Uterus (tissue), 2 donors: ENCODE results near the gene SMIM7.

ENCODE experiments used
- POLR2A ChIP-seq, 2 donors: fragments of 450-650 bp; IDR thresholded peaks; one replicate each; pipeline ENCODE4 v1.6.1; 2016; ENCODE audit warnings: antibody characterized with exemption in 2 of 2, mild to moderate bottlenecking in 1 of 2, moderate library complexity in 1 of 2
- TF ChIP-seq, protein P1 (sequence below), 4 experiments: fragments of 200-600 bp in 2 of 4; fragments of 450-650 bp in 2 of 4; sonication (generic) in 2 of 4; IDR thresholded peaks; one replicate each; pipeline ENCODE4 v1.5.1; 2016 to 2019; ENCODE audit warnings: antibody characterized with exemption in 4 of 4, mild to moderate bottlenecking in 2 of 4, moderate library complexity in 1 of 4

DNA sequence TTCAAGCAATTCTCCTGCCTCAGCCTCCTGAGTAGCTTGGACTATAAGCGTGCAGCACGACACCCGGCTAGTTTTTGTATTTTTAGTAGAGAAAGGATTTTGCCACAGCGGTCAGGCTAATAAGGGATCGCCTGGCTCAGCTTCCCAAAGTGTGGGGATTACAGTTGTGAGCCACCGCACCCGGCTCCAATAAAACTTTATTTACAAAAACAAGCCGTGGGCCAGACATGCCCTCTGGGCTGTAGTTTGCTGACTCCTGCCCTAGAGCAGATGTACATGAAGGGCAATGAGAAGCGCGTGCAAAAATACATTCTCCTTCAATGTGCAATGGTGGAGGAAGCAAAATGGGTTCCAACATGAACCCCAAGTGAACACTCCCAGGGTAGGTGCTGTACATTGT is 18.2 kb downstream of the SMIM7 start:
- TF ChIP-seq, protein P1, sequence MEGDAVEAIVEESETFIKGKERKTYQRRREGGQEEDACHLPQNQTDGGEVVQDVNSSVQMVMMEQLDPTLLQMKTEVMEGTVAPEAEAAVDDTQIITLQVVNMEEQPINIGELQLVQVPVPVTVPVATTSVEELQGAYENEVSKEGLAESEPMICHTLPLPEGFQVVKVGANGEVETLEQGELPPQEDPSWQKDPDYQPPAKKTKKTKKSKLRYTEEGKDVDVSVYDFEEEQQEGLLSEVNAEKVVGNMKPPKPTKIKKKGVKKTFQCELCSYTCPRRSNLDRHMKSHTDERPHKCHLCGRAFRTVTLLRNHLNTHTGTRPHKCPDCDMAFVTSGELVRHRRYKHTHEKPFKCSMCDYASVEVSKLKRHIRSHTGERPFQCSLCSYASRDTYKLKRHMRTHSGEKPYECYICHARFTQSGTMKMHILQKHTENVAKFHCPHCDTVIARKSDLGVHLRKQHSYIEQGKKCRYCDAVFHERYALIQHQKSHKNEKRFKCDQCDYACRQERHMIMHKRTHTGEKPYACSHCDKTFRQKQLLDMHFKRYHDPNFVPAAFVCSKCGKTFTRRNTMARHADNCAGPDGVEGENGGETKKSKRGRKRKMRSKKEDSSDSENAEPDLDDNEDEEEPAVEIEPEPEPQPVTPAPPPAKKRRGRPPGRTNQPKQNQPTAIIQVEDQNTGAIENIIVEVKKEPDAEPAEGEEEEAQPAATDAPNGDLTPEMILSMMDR (IDR thresholded peaks at IDR 0.05), result no peak
- TF ChIP-seq POLR2A (IDR thresholded peaks at IDR 0.05), result no peak
